Measurements from ENCODE around the gene SLC29A1. TPM values are rescaled to one million over a fixed set of nuclear protein-coding genes. Genes with fewer than 3 reads are reported as not detected.
A peak's percentile ranks its signal among the peaks of the same experiment; 100 is the strongest.

The SLC29A1 gene
- total and polyA plus RNA-seq, 2 of the 8 experiments (the other 6 are each of a cell fraction or from before 2014, with no cell fraction given) = 187 to 558 TPM

DNA sequence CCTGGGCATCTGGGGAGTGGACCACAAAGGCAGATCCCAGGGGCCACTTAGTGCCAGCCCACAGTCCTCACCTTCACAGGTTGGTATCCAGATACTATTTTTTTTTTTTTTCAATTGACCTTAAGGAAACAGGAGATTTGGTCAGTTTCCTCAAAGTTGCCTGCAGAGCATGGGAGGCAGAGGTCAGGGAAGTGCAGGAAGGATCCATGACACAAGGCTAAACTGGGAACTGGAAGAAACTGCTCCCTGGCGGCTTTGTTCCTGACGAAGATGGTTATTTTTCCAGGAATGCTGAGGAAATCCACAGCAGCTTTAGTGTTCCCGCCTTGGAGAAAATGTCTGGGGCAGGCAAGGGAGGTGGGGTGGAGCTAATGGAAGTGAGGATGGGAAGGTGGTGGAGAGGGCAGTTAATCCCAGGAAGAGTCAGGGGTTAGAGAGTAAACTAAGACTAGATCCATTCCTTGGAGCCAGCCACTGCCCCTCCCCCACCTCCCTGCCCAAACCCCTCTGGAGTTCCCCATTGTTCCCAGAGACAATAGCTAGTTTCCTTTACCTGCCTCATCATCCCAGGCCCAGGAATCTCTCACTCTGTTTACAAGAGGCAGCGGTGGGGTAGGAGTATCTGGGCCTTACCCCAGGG, 20.9 kb upstream of the SLC29A1 start (continued):
- TF ChIP-seq POLR2AphosphoS5 (IDR thresholded peaks at IDR 0.05; ENCODE audit: low read depth, low read length) = peak; percentile 84
- TF ChIP-seq, protein P1, sequence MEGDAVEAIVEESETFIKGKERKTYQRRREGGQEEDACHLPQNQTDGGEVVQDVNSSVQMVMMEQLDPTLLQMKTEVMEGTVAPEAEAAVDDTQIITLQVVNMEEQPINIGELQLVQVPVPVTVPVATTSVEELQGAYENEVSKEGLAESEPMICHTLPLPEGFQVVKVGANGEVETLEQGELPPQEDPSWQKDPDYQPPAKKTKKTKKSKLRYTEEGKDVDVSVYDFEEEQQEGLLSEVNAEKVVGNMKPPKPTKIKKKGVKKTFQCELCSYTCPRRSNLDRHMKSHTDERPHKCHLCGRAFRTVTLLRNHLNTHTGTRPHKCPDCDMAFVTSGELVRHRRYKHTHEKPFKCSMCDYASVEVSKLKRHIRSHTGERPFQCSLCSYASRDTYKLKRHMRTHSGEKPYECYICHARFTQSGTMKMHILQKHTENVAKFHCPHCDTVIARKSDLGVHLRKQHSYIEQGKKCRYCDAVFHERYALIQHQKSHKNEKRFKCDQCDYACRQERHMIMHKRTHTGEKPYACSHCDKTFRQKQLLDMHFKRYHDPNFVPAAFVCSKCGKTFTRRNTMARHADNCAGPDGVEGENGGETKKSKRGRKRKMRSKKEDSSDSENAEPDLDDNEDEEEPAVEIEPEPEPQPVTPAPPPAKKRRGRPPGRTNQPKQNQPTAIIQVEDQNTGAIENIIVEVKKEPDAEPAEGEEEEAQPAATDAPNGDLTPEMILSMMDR (IDR thresholded peaks at IDR 0.05; ENCODE audit: control extremely low read depth in 1 of 3, insufficient read depth in 1 of 3, low read depth in 1 of 3, low read length in 3 of 3) = no peak; a peak in 1 of 4 replicates
- no peak for TF ChIP-seq RNF2 (IDR thresholded peaks at IDR 0.05; ENCODE audit: borderline replicate concordance, low read depth, low read length, missing control alignments, poor library complexity, severe bottlenecking)
- TF ChIP-seq, protein P2, sequence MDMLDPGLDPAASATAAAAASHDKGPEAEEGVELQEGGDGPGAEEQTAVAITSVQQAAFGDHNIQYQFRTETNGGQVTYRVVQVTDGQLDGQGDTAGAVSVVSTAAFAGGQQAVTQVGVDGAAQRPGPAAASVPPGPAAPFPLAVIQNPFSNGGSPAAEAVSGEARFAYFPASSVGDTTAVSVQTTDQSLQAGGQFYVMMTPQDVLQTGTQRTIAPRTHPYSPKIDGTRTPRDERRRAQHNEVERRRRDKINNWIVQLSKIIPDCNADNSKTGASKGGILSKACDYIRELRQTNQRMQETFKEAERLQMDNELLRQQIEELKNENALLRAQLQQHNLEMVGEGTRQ (IDR thresholded peaks at IDR 0.05; ENCODE audit: low read length) = no peak
- no peak for TF ChIP-seq FOSL1 (IDR thresholded peaks at IDR 0.05; ENCODE audit: insufficient read depth, low read depth, low read length)
- 0 out of 4 replicates have a peak, but pooled peaks of 1 of the 2 experiments have one; percentile 42 for TF ChIP-seq HDAC2 (IDR thresholded peaks at IDR 0.05; ENCODE audit: borderline replicate concordance in 1 of 2, low read depth in 2 of 2, low read length in 2 of 2)
- TF ChIP-seq TAF7 (optimal IDR thresholded peaks at IDR 0.05; ENCODE audit: borderline replicate concordance, low read depth, low read length) = peak; percentile 74
- TF ChIP-seq EZH2 (IDR thresholded peaks at IDR 0.05; ENCODE audit: low read depth, low read length, severe bottlenecking) = no peak
- TF ChIP-seq JUND (IDR thresholded peaks at IDR 0.05; ENCODE audit: low read length) = no peak; the same call in 1 of the 2 replicates
- no peak for TF ChIP-seq NRF1 (IDR thresholded peaks at IDR 0.05; ENCODE audit: low read depth, low read length)
- peak; percentile 38; the same call in 1 of the 2 replicates for TF ChIP-seq KDM1A (IDR thresholded peaks at IDR 0.05; ENCODE audit: borderline replicate concordance, low read length)
- TF ChIP-seq CHD1 (IDR thresholded peaks at IDR 0.05; ENCODE audit: low read depth, low read length) = no peak
- TF ChIP-seq KDM5A (IDR thresholded peaks at IDR 0.05; ENCODE audit: low read length) = no peak
- TF ChIP-seq RBBP5 (IDR thresholded peaks at IDR 0.05; ENCODE audit: borderline replicate concordance, low read depth, low read length) = peak; percentile 98
- TF ChIP-seq CBX5 (IDR thresholded peaks at IDR 0.05; ENCODE audit: low read depth, low read length) = no peak
- TF ChIP-seq CBX8 (IDR thresholded peaks at IDR 0.05; ENCODE audit: borderline replicate concordance, low read depth, low read length) = no peak
- 0 out of 2 replicates have a peak, but pooled peaks have one; percentile 57 for TF ChIP-seq GABPA (IDR thresholded peaks at IDR 0.05; ENCODE audit: borderline replicate concordance, insufficient read depth, low read length)
- TF ChIP-seq KDM4A (IDR thresholded peaks at IDR 0.05; ENCODE audit: low read depth, low read length, severe bottlenecking) = no peak
- TF ChIP-seq NANOG (IDR thresholded peaks at IDR 0.05; ENCODE audit: insufficient read depth, low read depth, low read length, poor library complexity, severe bottlenecking) = peak; percentile 47
